ENCODE measurements around the gene BIRC6. TPM values are rescaled to one million over a fixed set of nuclear protein-coding genes. Genes with fewer than 3 reads are reported as not detected.
"Not testable (repeated sequence)": the region's sequence is repeated elsewhere in the genome, so short reads cannot be mapped to it uniquely, and the experiment has no call there.

Gene BIRC6
- total RNA-seq, 1 experiment from 2014 or later, result 88.3 TPM

- in situ Hi-C loops (cut with HindIII; ENCODE audit: low pct_unique_long_range_greater_than_20kb, low sequenced_read_pairs), result no loop called here
- no peak for DNase-seq (ENCODE audit: low read depth, low spot score)
Observed at GRCh38 chr2:32534831-32535230, 178.0 kb downstream of the BIRC6 start.

- DNase-seq (ENCODE audit: low read depth, low spot score), result no peak
- in situ Hi-C loops (cut with HindIII; ENCODE audit: low pct_unique_long_range_greater_than_20kb, low sequenced_read_pairs), result no loop called here
Observed at GRCh38 chr2:32538735-32539134, 181.9 kb downstream of the BIRC6 start.

GRCh38 chr2:32552483-32552882 lies 195.7 kb downstream of the BIRC6 start:
- DNase-seq (ENCODE audit: low read depth, low spot score); in situ Hi-C loops (cut with HindIII; ENCODE audit: low pct_unique_long_range_greater_than_20kb, low sequenced_read_pairs): not testable (repeated sequence)

- DNase-seq (ENCODE audit: low read depth, low spot score), result peak; percentile 75
- in situ Hi-C loops (cut with HindIII; ENCODE audit: low pct_unique_long_range_greater_than_20kb, low sequenced_read_pairs), result no loop called here
Observed at GRCh38 chr2:32553829-32554432, 197.1 kb downstream of the BIRC6 start.

- DNase-seq (ENCODE audit: low read depth, low spot score), result peak; percentile 77
- in situ Hi-C loops (cut with HindIII; ENCODE audit: low pct_unique_long_range_greater_than_20kb, low sequenced_read_pairs), result no loop called here
Observed at GRCh38 chr2:32558492-32558891, 201.7 kb downstream of the BIRC6 start.

- in situ Hi-C loops (cut with HindIII; ENCODE audit: low pct_unique_long_range_greater_than_20kb, low sequenced_read_pairs), result no loop called here
- peak; percentile 93 for DNase-seq (ENCODE audit: low read depth, low spot score)
Observed at GRCh38 chr2:32559136-32559535, 202.3 kb downstream of the BIRC6 start.

GRCh38 chr2:32562906-32563305 lies 206.1 kb downstream of the BIRC6 start:
- DNase-seq (ENCODE audit: low read depth, low spot score), result peak; percentile 93
- in situ Hi-C loops (cut with HindIII; ENCODE audit: low pct_unique_long_range_greater_than_20kb, low sequenced_read_pairs), result no loop called here

- in situ Hi-C loops (cut with HindIII; ENCODE audit: low pct_unique_long_range_greater_than_20kb, low sequenced_read_pairs), result no loop called here
- DNase-seq (ENCODE audit: low read depth, low spot score), result no peak
Observed at GRCh38 chr2:32564417-32565035, 207.7 kb downstream of the BIRC6 start.

- DNase-seq (ENCODE audit: low read depth, low spot score), result no peak
- in situ Hi-C loops (cut with HindIII; ENCODE audit: low pct_unique_long_range_greater_than_20kb, low sequenced_read_pairs), result no loop called here
Observed at GRCh38 chr2:32565902-32566301, 209.1 kb downstream of the BIRC6 start.

- in situ Hi-C loops (cut with HindIII; ENCODE audit: low pct_unique_long_range_greater_than_20kb, low sequenced_read_pairs), result no loop called here
- DNase-seq (ENCODE audit: low read depth, low spot score), result no peak
Observed at GRCh38 chr2:32572030-32572429, 215.2 kb downstream of the BIRC6 start.

GRCh38 chr2:32572737-32573136 lies 215.9 kb downstream of the BIRC6 start:
- in situ Hi-C loops (cut with HindIII; ENCODE audit: low pct_unique_long_range_greater_than_20kb, low sequenced_read_pairs), result no loop called here
- DNase-seq (ENCODE audit: low read depth, low spot score), result no peak

- in situ Hi-C loops (cut with HindIII; ENCODE audit: low pct_unique_long_range_greater_than_20kb, low sequenced_read_pairs), result no loop called here
- DNase-seq (ENCODE audit: low read depth, low spot score), result peak; percentile 20
Observed at GRCh38 chr2:32591669-32592463, 235.0 kb downstream of the BIRC6 start.

- no peak for DNase-seq (ENCODE audit: low read depth, low spot score)
Observed at GRCh38 chr2:32594573-32594972, 237.8 kb downstream of the BIRC6 start.

GRCh38 chr2:32611366-32611765 lies 254.5 kb downstream of the BIRC6 start:
- DNase-seq (ENCODE audit: low read depth, low spot score), result no peak

More at GRCh38 chr2:32594573-32594972, 237.8 kb downstream of the BIRC6 start:
- in situ Hi-C loops (cut with HindIII; ENCODE audit: low pct_unique_long_range_greater_than_20kb, low sequenced_read_pairs), result no loop called here

GRCh38 chr2:32611771-32612170 lies 254.9 kb downstream of the BIRC6 start:
- in situ Hi-C loops (cut with HindIII; ENCODE audit: low pct_unique_long_range_greater_than_20kb, low sequenced_read_pairs), result no loop called here
- DNase-seq (ENCODE audit: low read depth, low spot score), result no peak

More at GRCh38 chr2:32611366-32611765, 254.5 kb downstream of the BIRC6 start:
- in situ Hi-C loops (cut with HindIII; ENCODE audit: low pct_unique_long_range_greater_than_20kb, low sequenced_read_pairs), result no loop called here

- DNase-seq (ENCODE audit: low read depth, low spot score), result no peak
- in situ Hi-C loops (cut with HindIII; ENCODE audit: low pct_unique_long_range_greater_than_20kb, low sequenced_read_pairs), result no loop called here
Observed at GRCh38 chr2:32614084-32614483, 257.3 kb downstream of the BIRC6 start.

- DNase-seq (ENCODE audit: low read depth, low spot score), result no peak
- in situ Hi-C loops (cut with HindIII; ENCODE audit: low pct_unique_long_range_greater_than_20kb, low sequenced_read_pairs), result no loop called here
Observed at GRCh38 chr2:32617599-32618189, 260.9 kb downstream of the BIRC6 start.

GRCh38 chr2:32622570-32623310 lies 265.9 kb downstream of the BIRC6 start:
- DNase-seq (ENCODE audit: low read depth, low spot score), result no peak
- in situ Hi-C loops (cut with HindIII; ENCODE audit: low pct_unique_long_range_greater_than_20kb, low sequenced_read_pairs), result no loop called here

Measured in SK-MEL-5 (cell line).